RWPE2 (cell line): ENCODE results near the gene RIPPLY1.

ENCODE experiments used
- ATAC-seq: fragments of 200-7000 bp; cut with Tn5 transposase; 3 replicates; pipeline ENCODE4 v1.9.1; 2021; ENCODE audit warnings: low read depth
- DNase-seq: peaks from one replicate; pipeline ENCODE4 v3.0.0-alpha.2; 2020; ENCODE audit warnings: low spot score
- H3K27ac ChIP-seq: fragments of 450-650 bp; 2 replicates; pipeline ENCODE4 v1.5.1; 2017; ENCODE audit warnings: mild to moderate bottlenecking; ENCODE audit not compliant: poor library complexity, severe bottlenecking
- H3K27me3 ChIP-seq: fragments of 250-450 bp; sonication (Bioruptor Pico); 2 replicates; pipeline ENCODE4 v1.5.1; 2021; ENCODE audit warnings: mild to moderate bottlenecking, moderate library complexity; ENCODE audit not compliant: insufficient read depth, poor library complexity, severe bottlenecking
- H3K36me3 ChIP-seq: fragments of 250-450 bp; sonication (Bioruptor Pico); 2 replicates; pipeline ENCODE4 v1.5.1; 2020; ENCODE audit warnings: low read depth, mild to moderate bottlenecking, moderate library complexity
- H3K4me1 ChIP-seq: fragments of 250-450 bp; sonication (Bioruptor Pico); 2 replicates; pipeline ENCODE4 v1.5.1; 2021; ENCODE audit warnings: mild to moderate bottlenecking, moderate library complexity; ENCODE audit not compliant: insufficient read depth, poor library complexity, severe bottlenecking
- H3K4me3 ChIP-seq: fragments of 250-450 bp; sonication (Bioruptor Pico); 2 replicates; pipeline ENCODE4 v1.5.1; 2021; ENCODE audit warnings: mild to moderate bottlenecking, moderate library complexity; ENCODE audit not compliant: severe bottlenecking
- H3K9me3 ChIP-seq: fragments of 250-450 bp; sonication (Bioruptor Pico); 2 replicates; pipeline ENCODE4 v1.5.1; 2021; ENCODE audit warnings: mild to moderate bottlenecking, moderate library complexity; ENCODE audit not compliant: severe bottlenecking
- CTCF ChIP-seq: fragments of 450-650 bp; IDR thresholded peaks from one replicate; pipeline ENCODE4 v1.5.1; 2017; ENCODE audit warnings: mild to moderate bottlenecking, moderate library complexity; ENCODE audit not compliant: poor library complexity, severe bottlenecking

Gene RIPPLY1

GRCh38 chrX:106894978-106895452 lies 8.1 kb downstream of the RIPPLY1 start:
- peak; percentile 65 for DNase-seq
- Histone ChIP-seq H3K9me3 (no peaks in the 10 kb centered on the region), H3K27ac (peak overlapping the region; percentile 60), H3K4me1 (peaks cover 15% of the 10 kb centered on the region), H3K36me3 (no peaks in the 10 kb centered on the region), H3K27me3 (no peaks in the 10 kb centered on the region), H3K4me3 (no peak overlapping the region)
- no peak for TF ChIP-seq CTCF
- peak; percentile 69 for ATAC-seq

- Histone ChIP-seq H3K4me1 (peaks cover 15% of the 10 kb centered on the region), H3K4me3 (no peak overlapping the region), H3K27ac (peak overlapping the region; percentile 60), H3K27me3 (no peaks in the 10 kb centered on the region), H3K36me3 (no peaks in the 10 kb centered on the region), H3K9me3 (no peaks in the 10 kb centered on the region)
- ATAC-seq (peak; percentile 73), DNase-seq (no peak)
- peak; percentile 82 for TF ChIP-seq CTCF
Observed at GRCh38 chrX:106894392-106894909, 8.7 kb downstream of the RIPPLY1 start.

- Histone ChIP-seq H3K36me3 (no peaks in the 10 kb centered on the region), H3K27me3 (no peaks in the 10 kb centered on the region), H3K4me1 (peaks cover 15% of the 10 kb centered on the region), H3K9me3 (no peaks in the 10 kb centered on the region), H3K4me3 (no peak overlapping the region), H3K27ac (no peak overlapping the region)
- DNase-seq (no peak), ATAC-seq (no peak)
- no peak for TF ChIP-seq CTCF
Observed at GRCh38 chrX:106891762-106892460, 11.2 kb downstream of the RIPPLY1 start.

DNA sequence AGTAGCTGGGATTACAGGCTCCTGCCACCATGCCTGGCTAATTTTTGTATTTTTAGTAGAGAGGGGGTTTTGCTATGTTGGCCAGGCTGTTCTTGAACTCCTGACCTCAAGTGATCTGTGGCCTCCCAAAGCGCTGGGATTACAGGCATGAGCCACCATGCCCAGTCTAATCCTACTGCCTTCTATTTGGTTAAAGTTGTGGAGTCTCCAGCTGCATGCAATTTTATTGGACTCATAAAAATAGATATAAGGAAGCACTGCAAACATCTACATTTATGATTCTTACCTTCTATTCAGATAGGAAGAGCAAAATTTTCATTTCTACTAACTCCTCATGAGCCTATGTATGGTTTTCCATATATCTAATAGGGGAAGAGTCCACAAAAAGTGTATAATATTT lies 13.7 kb downstream of the RIPPLY1 start:
- DNase-seq: no peak
- Histone ChIP-seq H3K36me3 (no peaks in the 10 kb centered on the region), H3K27ac (no peak overlapping the region), H3K4me1 (no peaks in the 10 kb centered on the region), H3K27me3 (no peaks in the 10 kb centered on the region), H3K4me3 (no peak overlapping the region), H3K9me3 (no peaks in the 10 kb centered on the region)
- TF ChIP-seq CTCF: no peak
- ATAC-seq: no peak

DNA sequence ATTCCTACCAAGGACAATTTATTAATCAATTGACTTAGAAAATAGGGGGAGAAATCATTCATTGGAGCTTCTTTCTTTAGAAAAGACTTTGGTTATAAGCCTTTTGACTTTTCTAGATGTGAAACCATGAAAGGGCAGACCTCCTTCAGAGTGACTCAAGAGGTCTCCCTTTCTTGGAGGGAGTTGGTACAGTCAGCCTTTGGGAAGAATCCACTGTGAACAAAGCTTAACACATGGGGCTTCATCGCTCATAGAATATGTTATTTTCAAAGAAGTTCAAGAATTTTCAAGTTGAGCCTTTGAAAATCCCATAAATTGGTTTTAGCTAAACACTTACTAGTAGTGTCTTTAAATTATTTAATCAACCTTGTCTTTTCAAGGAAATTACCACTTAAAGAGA lies 28.0 kb downstream of the RIPPLY1 start:
- DNase-seq (no peak), ATAC-seq (no peak)
- Histone ChIP-seq H3K36me3 (no peaks in the 10 kb centered on the region), H3K9me3 (no peaks in the 10 kb centered on the region), H3K27me3 (no peaks in the 10 kb centered on the region), H3K4me3 (no peak overlapping the region), H3K27ac (no peak overlapping the region), H3K4me1 (no peaks in the 10 kb centered on the region)
- no peak for TF ChIP-seq CTCF
